Superior temporal gyrus (tissue), 1 donor: ENCODE measurements around the gene GADL1.

ENCODE experiments used
- DNase-seq: peaks from one replicate; pipeline ENCODE4 v3.0.0-alpha.2; 2016; ENCODE audit errors: extremely low spot score

Gene GADL1

DNA sequence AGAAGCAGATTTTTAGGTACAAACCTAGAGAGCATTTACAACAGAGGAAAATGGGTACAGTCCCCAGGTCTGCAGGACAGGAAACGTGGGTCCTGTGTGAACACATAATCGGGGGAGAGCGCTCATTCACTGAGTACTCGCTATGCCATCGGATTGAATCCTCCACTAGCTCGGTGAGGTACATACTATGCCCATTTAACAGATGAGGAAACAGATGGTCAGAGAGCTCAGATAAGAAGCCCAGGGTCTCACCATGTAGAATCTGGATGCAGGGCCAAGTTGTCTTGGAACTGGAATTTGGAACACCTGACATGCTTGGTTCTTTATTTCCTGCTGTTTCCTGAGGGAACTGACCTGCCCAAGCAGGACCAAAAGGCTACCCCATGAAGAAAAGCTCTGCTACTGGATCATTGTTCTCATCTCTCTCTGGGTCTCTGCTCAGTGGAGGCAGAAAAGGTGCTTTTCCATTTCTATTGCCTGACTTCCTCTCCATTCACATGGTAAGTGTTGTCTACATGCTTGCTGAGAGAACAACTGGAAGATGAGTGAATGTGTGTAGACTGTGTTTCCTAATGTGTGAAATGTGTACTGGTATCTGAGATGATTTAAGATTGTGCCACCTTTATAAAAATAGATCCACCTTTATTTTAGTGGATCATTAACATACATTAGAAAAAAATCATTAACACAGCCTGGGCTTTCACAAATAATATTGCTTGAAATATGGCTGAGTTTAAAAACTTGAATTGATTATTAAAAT, 199.0 kb downstream of the GADL1 start:
- DNase-seq: no peak

DNA sequence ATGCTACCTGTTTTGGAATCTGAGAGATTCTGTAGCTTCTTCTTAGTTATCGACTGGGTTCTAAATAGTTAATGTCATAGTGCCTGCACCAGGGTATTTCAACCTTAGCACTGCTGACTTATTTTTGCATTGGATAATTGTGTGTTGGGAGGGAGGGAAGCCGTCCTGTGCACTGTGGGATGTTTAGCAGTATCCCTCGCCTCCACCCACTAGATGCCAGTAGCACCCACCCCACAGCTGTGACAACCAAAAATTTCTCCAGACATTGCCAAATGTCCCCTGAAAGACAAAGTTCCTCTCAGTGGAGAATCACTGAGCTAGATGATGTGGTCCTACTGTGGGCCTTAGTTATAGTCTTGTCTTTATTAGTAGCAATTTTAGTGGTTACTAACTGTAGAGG, 199.8 kb downstream of the GADL1 start:
- DNase-seq: no peak

- DNase-seq: no peak
Measured at GRCh38 chr3:30694148-30694547, 200.3 kb downstream of the GADL1 start.

DNA sequence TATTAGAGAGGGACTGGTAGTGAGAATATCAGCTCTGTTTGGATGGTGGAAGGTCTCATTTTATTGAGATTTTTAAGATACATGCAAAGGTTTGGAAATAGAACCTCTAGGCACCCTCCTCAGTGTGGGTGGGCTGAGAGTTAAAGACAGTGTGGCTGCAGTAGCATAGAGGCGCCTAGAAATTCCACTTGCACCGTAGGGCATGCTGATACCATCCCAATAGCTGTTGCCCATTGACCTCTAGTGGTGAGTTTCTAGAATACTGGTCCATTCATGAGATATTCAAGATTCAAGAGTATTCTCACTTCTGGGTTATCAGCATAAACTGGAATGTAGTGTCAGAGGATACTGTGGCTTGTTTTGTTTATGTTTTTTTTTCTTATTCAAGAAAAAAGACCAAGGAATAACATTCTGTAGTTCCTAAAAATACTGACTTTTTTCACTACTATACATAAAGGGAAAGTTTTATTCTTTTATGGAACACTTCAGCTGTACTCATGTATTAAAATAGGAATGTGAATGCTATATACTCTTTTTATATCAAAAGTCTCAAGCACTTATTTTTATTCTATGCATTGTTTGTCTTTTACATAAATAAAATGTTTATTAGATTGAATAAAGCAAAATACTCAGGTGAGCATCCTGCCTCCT, 200.9 kb downstream of the GADL1 start:
- peak; percentile 93 for DNase-seq

DNA sequence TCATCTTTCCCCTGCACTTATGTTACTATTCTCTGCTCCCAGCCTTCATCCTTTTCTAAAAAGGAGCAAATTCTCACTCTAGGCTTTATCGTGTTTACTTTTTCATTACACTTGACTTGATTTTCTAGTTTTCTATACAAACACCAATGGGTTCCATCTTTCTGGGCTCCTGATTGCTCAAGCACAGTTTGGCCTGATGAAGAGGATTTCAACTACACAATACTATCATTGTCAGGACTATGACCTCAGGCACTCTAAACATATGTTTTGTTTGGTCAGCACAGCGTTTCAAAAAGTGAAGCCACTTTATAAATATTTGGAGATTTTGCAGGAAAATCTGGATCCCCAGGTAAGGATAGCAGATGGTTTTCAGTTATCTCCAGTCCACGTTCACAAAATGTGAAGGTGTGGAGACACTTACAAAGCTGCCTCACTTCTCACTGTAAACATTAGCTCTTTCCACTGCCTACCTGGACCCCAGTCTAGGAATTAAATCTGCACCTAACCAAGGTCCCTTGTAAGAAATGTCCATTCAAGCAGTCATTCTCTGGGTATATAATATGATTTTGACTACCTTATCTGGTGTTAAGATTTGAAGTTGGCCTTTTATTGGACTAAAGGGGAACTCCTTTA, 201.8 kb downstream of the GADL1 start:
- DNase-seq: peak; percentile 59

DNA sequence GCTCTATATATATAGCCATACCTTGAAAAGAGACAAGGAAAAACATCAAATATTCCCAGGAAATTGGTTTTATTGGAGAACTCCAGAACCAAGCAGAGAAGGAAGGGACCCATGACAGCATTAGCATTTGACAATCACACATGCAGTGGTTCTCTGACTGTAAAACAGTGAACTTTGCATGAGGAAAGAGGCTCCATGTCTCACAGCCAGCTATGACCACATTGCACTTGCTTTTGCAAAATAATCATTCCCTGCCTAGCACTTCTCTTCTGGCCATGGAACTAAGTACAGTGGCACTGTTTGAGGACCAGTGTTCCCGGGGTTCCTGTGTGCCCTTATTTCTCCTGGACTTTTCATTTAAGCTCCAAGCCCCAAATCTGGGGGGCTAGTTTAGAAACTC, 202.5 kb downstream of the GADL1 start:
- DNase-seq: no peak

DNA sequence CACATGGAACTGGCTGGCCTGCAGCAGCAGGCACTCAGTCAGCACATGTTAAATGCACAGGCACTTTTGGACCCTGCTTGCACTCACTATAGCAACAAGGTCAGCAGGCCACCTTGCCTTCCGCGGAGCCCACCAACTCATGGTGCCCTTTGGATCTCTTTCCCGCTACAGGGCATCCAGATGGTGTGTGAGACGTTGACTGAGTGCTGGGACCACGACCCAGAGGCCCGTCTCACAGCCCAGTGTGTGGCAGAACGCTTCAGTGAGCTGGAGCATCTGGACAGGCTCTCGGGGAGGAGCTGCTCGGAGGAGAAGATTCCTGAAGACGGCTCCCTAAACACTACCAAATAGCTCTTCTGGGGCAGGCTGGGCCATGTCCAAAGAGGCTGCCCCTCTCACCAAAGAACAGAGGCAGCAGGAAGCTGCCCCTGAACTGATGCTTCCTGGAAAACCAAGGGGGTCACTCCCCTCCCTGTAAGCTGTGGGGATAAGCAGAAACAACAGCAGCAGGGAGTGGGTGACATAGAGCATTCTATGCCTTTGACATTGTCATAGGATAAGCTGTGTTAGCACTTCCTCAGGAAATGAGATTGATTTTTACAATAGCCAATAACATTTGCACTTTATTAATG, 203.1 kb downstream of the GADL1 start:
- no peak for DNase-seq

DNA sequence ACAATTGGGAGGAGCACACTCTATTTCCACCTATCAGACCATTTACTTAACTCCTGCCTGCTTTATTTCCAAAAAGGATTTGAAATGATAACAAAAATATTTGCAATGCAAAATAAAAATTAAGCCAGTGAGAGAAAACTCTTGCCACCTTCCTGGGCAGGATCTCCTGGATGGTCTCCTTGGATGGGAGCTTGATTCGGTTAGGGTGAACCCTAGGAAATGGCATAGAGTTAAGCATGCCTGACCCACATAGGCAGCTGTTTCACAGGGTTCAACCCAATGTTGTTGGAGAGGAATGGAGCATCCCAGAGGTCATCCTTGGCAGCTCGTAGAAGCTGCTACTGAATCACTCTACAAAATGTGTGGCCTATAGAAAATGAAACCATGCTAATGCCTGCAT, 204.3 kb downstream of the GADL1 start:
- no peak for DNase-seq

DNA sequence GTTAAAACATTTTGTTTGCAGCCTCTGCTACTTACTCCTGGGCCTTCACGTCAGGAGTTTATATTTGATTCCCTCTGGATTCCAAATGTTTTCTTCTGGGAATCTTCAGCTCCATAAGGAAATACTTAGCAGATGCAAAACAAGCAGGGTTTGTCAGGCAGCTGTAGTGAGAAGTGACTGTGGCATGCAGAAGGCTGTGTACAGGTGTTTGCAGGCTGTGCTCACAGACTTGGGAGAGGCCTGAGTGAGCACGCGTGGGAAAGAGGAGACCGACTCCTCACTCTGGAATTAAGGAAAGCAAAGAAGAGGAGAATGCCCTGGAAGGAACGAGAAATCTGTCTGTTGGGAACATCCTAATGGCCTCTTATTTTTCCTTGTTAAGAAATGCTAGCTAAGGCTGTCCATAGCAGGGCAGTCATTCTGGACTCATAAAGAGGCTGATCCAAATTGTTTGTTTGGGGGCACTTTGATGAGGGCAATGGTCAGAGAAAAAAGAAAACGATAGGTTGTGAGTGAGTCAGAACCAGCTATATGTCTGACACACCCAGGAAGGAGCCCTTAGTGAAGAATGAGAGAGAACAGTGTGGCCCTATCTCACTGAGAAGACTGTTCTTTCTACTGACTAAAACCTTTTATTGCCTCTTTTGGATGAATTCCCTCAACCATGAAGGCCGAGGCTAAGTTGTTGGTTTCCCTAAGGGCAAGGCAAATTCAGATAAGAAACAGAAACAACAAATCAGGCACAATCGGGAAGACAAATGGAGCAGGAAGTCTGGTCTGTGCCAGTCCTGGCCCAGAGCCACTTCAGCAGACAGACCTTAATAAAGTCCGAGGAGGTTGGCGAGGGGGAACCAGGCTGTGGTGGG, 205.5 kb downstream of the GADL1 start:
- DNase-seq: peak; percentile 45

DNA sequence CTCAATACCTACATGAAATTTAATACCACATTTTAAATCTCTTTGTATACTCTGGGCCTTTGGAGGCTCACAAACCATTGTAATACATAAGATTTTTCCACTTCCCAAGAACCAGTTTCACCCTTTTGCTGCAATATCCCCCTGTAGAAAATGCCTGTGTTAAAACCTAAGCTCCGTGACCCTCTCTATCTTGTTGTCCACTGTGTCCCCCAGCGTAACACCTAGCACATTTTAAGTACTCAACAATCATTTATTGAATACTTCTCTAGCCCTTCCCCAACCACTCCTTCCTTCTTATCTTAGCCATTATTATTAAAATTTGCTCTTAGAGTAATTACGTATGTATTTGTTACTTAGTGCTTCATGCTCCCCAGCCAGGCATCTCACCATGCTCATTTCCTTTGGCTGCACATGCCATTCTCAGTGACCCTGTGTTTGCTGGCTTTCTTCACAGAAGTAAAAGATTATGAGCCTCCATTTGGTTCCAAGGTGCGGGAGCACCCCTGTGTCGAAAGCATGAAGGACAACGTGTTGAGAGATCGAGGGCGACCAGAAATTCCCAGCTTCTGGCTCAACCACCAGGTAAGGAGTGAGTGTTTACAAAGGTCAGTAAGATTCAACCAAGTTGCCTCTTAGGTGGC, 206.4 kb downstream of the GADL1 start:
- no peak for DNase-seq

DNA sequence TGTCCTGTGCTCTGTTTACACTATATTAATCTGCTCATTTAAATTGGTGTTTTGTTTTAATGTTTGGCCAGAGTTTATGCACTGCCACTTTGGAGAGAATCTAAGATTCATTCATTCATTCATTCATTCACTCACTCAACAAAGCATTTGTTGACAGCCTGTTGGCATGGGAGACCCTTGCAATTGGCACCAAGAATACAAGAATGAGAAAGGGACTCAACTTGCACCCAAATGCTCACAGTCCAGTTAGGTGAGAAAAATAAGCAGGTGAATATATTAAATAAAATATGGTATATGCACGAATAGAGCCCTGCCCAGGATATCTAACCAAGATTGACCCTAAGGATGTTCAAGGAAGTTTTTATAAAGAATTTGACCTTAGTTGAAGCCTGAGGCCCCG, 207.7 kb downstream of the GADL1 start:
- DNase-seq: no peak

DNA sequence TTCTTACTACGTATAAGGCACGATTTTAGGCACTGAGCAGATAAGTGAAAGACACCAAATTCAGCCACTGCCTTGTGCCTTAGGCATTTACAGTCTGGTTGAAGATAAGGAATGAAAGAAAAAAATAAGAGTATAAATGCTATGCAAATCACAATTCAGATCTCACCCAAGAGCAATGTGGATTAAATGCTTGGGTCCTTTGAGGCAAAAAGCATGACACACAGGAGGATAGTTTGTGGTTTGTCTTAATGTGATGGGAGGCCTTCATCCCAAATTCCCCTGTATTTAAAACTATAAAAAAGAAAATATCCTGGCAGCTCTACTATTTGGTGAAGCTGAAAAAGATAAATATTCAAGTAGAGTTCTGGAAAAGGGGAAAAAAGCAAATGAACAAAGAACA, 208.3 kb downstream of the GADL1 start:
- DNase-seq: no peak

- DNase-seq: no peak
Measured at GRCh38 chr3:30685267-30685667, 209.2 kb downstream of the GADL1 start.

DNA sequence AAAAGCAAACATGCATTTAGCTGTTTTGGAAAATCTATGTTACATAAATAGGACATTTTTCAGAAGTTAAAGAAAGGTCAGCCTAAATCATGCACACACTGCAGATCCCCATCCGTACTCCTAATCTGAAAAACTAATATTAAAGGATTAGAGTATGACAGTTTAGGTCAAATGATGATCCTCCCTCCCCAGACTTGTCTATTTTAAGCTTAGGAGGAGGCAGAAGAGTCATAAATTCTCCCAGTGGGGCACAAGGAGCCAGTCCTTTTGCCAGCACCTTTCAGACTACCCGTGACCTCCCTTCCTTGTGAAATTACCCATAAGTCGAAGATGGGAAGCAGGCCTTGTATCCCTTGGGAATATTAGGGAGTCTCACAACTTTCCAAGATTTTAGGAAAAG, 210.1 kb downstream of the GADL1 start:
- no peak for DNase-seq

DNA sequence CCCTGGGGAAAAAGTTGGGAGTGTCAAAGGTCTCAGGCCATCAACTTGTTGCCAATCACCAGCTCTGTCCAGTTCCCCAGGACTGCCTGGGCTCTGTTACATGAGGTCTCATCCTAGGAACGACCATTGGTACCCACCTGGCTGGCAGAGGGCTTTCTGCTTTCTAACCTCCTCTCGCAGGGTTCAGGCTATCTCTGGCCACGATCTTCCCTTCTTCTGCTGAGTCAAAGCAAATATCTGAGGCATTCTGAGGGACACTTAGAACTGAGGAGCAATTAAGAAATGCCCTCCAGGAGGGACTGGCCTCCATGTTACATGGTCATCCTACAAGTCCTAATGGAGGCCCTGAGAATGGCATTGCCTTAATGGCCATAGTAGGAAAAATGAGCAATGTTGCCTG, 210.7 kb downstream of the GADL1 start:
- no peak for DNase-seq

- DNase-seq: no peak
Measured at GRCh38 chr3:30682434-30683155, 211.9 kb downstream of the GADL1 start.

DNA sequence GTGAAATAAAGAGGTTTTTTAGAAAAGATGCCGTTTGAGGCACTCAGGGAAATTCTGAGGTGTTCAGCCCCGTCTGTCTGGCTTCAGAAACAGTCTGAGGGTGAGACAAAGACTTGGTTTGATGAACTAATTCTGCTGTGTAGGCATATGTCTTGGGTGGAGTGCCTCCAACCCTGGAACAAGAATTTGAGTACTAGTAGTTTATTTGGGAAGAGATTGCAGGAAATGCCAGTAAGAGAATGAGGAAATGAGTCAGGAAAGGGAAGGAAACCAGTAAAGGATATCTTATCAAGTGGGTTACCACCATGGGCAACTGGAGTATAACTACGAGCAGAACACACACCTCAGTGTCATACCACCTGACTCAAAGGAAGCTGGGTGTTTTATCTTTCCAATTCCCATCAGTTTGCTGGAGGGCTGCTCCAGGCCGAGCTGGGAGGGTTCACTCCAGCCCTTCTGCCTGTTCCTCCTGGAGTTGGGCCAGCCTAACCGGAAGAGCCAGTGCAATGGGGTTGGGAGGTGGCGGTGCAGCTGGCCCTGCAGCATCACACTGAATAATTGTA, 212.7 kb downstream of the GADL1 start:
- DNase-seq: peak; percentile 60

GRCh38 chr3:30680789-30681648, 213.4 kb downstream of the GADL1 start:
- peak; percentile 84 for DNase-seq

DNA sequence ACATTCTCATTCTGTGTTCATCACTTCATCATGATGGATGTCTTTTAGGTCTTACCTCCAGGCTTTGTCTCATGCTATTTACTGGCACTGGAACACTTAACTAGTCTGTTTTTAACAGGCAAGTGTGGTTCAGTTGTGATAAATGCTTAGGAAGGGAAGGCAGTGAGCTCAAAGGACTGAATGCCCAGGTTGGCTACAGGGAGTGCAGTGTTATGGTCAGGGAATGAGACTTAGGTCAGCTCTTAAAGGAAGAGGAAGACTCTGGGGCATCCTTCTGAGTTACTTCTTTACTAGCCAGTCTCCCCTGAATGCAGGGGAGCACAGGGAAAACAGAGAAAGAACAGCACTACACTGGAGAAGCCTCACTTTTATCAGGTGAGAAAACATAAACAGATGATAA, 215.4 kb downstream of the GADL1 start:
- DNase-seq: no peak
